Left ventricle myocardium inferior (tissue), 1 donor: ENCODE data around the gene TRERF1. TPM values are rescaled to one million over a fixed set of nuclear protein-coding genes. Genes with fewer than 3 reads are reported as not detected.
A peak's percentile ranks its signal among the peaks of the same experiment; 100 is the strongest.

ENCODE experiments used
- DNase-seq: peaks from one replicate; pipeline ENCODE4 v3.0.0-alpha.2; 2020
- H3K27ac ChIP-seq: fragments of 200-600 bp; replicated peaks from 2 replicates; pipeline ENCODE4 v1.8.0; 2021
- H3K27me3 ChIP-seq: fragments of 200-600 bp; 2 replicates; pipeline ENCODE4 v1.8.0; 2021; ENCODE audit warnings: low read depth
- H3K36me3 ChIP-seq: fragments of 200-600 bp; 2 replicates; pipeline ENCODE4 v1.8.0; 2021
- H3K4me1 ChIP-seq: fragments of 200-600 bp; 2 replicates; pipeline ENCODE4 v1.8.0; 2021
- H3K4me3 ChIP-seq: fragments of 200-600 bp; 2 replicates; pipeline ENCODE4 v1.8.0; 2021; ENCODE audit warnings: mild to moderate bottlenecking, moderate library complexity
- H3K9me3 ChIP-seq: fragments of 200-600 bp; replicated peaks from 2 replicates; pipeline ENCODE4 v1.8.0; 2021
- CTCF ChIP-seq: fragments of 200-600 bp; IDR thresholded peaks from 2 replicates; pipeline ENCODE4 v1.8.0; 2021; ENCODE audit warnings: antibody characterized with exemption, mild to moderate bottlenecking, borderline replicate concordance
- intact Hi-C: fragments of 100-400 bp; cut with micrococcal nuclease; formaldehyde crosslinking; loops from one replicate; pipeline ENCODE4 v1.11.0; 2022
- total RNA-seq: library from RNA; stranded (reverse); fragmentation: NEBNext Ultra II Directional; extraction: Animal tissue kit (Norgen Biotek cat#: 25700); gene quantifications from one replicate; pipeline ENCODE4 v1.2.1, GENCODE V29; 2021
- donor health status: DM: no; HTN: yes; CAD: no; lungs with severe emphysema.

Gene TRERF1
- total RNA-seq, 1 donor from 2014 or later: 1.4 TPM

GRCh38 chr6:42462474-42462972 lies 10.8 kb upstream of the TRERF1 start:
- Histone ChIP-seq H3K36me3 (no peaks in the 10 kb centered on the region), H3K4me3 (no peak overlapping the region), H3K9me3 (peaks cover 2% of the 10 kb centered on the region), H3K27me3 (no peaks in the 10 kb centered on the region), H3K4me1 (no peaks in the 10 kb centered on the region), H3K27ac (no peak overlapping the region)
- intact Hi-C loops: no loop called here
- TF ChIP-seq CTCF: no peak
- no peak for DNase-seq

DNA sequence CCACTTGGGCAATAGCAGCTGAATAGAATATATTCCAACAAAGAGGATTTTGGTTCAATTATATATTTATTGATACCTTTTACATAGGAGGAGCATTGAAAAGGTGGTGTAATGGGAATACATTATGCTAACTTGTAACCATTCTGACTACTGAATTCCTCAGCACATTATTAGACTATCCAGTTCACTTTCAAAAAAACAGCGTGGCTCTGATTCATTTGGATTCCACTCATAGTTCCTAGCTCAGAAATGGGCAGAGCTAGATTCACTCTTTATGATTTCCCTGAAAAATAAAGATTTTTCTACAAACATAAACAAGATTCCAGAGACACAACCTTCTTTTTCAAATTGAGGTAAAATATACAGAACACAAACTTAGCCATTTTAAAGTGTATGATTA lies 9.2 kb upstream of the TRERF1 start:
- no peak for DNase-seq
- H3K9me3 ChIP-seq: no peaks in the 10 kb centered on the region
- H3K27me3 ChIP-seq: no peaks in the 10 kb centered on the region
- H3K4me1 ChIP-seq: no peaks in the 10 kb centered on the region
- no peaks in the 10 kb centered on the region for H3K36me3 ChIP-seq
- no peak for TF ChIP-seq CTCF
- no peak overlapping the region for H3K27ac ChIP-seq
- no peak overlapping the region for H3K4me3 ChIP-seq
- intact Hi-C loops: no loop called here

DNA sequence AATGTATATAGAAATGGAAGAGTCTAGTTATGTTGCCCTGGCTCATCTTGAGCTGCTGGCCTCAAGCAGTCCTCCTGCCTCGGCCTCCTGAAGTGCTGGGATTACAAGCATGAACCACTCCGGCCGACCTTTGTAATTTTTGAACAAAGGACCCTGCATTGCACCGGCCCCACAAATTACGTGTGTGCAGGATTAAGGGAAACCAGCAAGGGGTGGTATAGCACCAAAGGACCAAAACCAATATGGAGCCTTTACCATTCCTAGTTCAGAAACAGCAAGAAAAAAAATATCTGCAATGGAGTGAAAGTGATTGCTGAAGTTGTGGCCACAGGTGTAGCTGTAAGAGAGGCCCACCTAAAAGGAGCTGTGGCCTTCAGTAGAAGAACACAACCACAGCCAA lies 8.2 kb upstream of the TRERF1 start:
- TF ChIP-seq CTCF: no peak
- H3K4me3 ChIP-seq: no peak overlapping the region
- H3K27me3 ChIP-seq: no peaks in the 10 kb centered on the region
- no peaks in the 10 kb centered on the region for H3K36me3 ChIP-seq
- H3K27ac ChIP-seq: no peak overlapping the region
- H3K9me3 ChIP-seq: no peaks in the 10 kb centered on the region
- H3K4me1 ChIP-seq: no peaks in the 10 kb centered on the region
- intact Hi-C loops: loop anchor here (10.0 kb wide), 2 partner anchors 85 to 205 kb away; no protein-coding TSS in a partner anchor
- DNase-seq: no peak

DNA sequence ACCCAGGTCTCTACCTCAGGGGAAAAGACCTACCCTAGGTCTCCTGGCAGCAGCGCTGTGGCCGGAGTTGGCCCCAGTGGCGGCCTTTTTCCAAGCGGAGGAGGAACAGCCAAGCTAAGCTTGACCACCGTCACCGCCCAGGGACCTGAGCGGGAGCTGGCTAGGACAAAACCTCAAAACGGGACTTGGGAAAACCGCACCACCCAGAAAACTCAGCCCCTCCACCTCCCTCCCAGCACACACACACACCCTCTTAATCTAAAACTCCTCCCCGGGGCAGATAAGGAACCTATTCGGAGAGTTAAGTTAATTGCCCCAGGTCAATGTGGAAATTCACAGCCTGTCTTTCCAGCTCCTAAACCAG lies 2.7 kb upstream of the TRERF1 start:
- Histone ChIP-seq H3K4me1 (peaks cover 53% of the 10 kb centered on the region), H3K27ac (peak overlapping the region; percentile 92), H3K9me3 (no peaks in the 10 kb centered on the region), H3K4me3 (peak overlapping the region; percentile 79), H3K27me3 (no peaks in the 10 kb centered on the region), H3K36me3 (no peaks in the 10 kb centered on the region)
- intact Hi-C loops: loop anchor here (10.0 kb wide), 2 partner anchors 90 to 200 kb away; no protein-coding TSS in a partner anchor
- no peak for TF ChIP-seq CTCF
- peak; percentile 63 for DNase-seq

- intact Hi-C loops: loop anchor here (10.0 kb wide), 2 partner anchors 91 to 199 kb away; no protein-coding TSS in a partner anchor
- DNase-seq: peak; percentile 55
- Histone ChIP-seq H3K4me3 (peak overlapping the region; percentile 79), H3K36me3 (no peaks in the 10 kb centered on the region), H3K27me3 (no peaks in the 10 kb centered on the region), H3K4me1 (peaks cover 58% of the 10 kb centered on the region), H3K27ac (peak overlapping the region; percentile 92), H3K9me3 (no peaks in the 10 kb centered on the region)
- TF ChIP-seq CTCF: no peak
Measured at GRCh38 chr6:42453654-42454427, 2.1 kb upstream of the TRERF1 start.
